ENCODE results near the gene ZXDC. TPM values are rescaled to one million over a fixed set of nuclear protein-coding genes. Genes with fewer than 3 reads are reported as not detected.

ZXDC gene
- total RNA-seq, 1 experiment from 2014 or later: 61.1 TPM

DNA sequence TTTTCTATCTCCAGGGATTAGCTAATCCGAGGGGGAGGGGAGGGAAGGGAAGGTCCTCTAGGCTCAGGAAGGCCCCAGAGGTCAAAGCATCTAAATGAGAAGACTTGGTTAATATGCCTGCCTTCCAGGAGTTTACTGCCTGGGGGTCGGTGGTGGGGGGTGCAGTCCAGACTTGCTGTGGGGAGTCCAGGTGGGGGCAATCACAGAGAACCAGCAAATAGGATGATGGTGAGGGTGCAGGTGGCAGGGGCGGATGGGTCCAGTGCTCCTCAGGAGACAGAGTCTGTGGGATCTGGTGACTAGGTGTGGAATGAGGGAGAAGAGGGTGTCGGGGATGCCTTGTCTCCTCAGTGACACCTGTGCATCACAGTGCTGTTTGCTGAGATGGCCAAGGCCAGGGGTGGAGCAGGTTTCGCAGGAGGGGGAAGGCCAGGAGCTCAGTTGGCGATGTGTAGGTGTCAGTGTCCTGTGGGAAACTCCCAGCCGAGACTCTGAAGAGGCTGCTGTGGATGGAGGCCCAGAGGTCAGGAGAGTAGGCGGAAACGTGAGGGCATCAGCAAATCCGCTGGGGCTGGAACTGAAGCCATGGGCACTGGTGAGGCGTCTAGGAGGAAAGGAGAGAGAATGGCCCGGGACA is 72.9 kb downstream of the ZXDC start:
- POLR2A ChIA-PET (ENCODE audit: low non-redundant PET): no interaction called here
- no peak for DNase-seq (ENCODE audit: low spot score)
- Histone ChIP-seq H3K4me3 (ENCODE audit: low read depth, low read length, poor library complexity, severe bottlenecking) (no peak overlapping the region), H3K9me3 (ENCODE audit: low read depth, low read length, poor library complexity, severe bottlenecking) (no peaks in the 10 kb centered on the region), H3K27ac (ENCODE audit: low read depth, low read length, poor library complexity, severe bottlenecking) (no peak overlapping the region), H3K36me3 (ENCODE audit: insufficient read depth, low read length, poor library complexity, severe bottlenecking) (no peaks in the 10 kb centered on the region), H3K4me1 (ENCODE audit: insufficient read depth, low read length, poor library complexity, severe bottlenecking) (no peaks in the 10 kb centered on the region), H3K27me3 (replicated peaks; ENCODE audit: insufficient read depth, low read depth, low read length, poor library complexity) (no peaks in the 10 kb centered on the region)
- no TSS peak for BruUV-seq (replicated peaks)
- CTCF ChIA-PET: no interaction called here
- intact Hi-C loops (cut with micrococcal nuclease; ENCODE audit: unreplicated experiment): no loop called here
- TF ChIP-seq, protein P1, sequence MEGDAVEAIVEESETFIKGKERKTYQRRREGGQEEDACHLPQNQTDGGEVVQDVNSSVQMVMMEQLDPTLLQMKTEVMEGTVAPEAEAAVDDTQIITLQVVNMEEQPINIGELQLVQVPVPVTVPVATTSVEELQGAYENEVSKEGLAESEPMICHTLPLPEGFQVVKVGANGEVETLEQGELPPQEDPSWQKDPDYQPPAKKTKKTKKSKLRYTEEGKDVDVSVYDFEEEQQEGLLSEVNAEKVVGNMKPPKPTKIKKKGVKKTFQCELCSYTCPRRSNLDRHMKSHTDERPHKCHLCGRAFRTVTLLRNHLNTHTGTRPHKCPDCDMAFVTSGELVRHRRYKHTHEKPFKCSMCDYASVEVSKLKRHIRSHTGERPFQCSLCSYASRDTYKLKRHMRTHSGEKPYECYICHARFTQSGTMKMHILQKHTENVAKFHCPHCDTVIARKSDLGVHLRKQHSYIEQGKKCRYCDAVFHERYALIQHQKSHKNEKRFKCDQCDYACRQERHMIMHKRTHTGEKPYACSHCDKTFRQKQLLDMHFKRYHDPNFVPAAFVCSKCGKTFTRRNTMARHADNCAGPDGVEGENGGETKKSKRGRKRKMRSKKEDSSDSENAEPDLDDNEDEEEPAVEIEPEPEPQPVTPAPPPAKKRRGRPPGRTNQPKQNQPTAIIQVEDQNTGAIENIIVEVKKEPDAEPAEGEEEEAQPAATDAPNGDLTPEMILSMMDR (conservative IDR thresholded peaks at IDR 0.05; ENCODE audit: low read depth, low read length): no peak
- no peak for TF ChIP-seq EZH2 (IDR thresholded peaks at IDR 0.05; ENCODE audit: borderline replicate concordance, low read depth, low read length, poor library complexity, severe bottlenecking)

DNA sequence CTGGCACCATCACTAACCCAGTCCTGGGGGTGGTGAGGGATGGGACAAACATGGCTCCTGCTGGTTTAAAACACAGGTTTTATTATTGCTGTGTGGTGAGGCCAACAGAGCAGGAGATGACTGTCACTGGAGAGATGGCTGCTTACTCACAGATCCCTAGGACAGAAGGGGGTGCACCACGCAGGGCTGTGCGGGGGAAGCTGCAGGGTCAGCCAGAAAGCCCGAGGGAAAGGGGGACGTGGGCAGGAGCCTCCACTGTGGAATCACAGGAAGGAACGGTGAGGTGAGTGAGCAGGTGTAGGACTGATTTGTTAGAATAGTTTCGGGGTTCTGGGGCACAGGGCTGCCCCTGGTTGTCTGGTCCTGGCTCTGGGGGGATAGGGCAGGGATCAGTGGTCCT is 73.5 kb downstream of the ZXDC start:
- BruUV-seq (replicated peaks): no TSS peak
- ChIA-PET POLR2A (ENCODE audit: low non-redundant PET) (no interaction called here), CTCF (no interaction called here)
- H3K27ac ChIP-seq (ENCODE audit: low read depth, low read length, poor library complexity, severe bottlenecking): no peak overlapping the region
- no peaks in the 10 kb centered on the region for H3K27me3 ChIP-seq (replicated peaks; ENCODE audit: insufficient read depth, low read depth, low read length, poor library complexity)
- H3K4me3 ChIP-seq (ENCODE audit: low read depth, low read length, poor library complexity, severe bottlenecking): no peak overlapping the region
- no peaks in the 10 kb centered on the region for H3K9me3 ChIP-seq (ENCODE audit: low read depth, low read length, poor library complexity, severe bottlenecking)
- H3K36me3 ChIP-seq (ENCODE audit: insufficient read depth, low read length, poor library complexity, severe bottlenecking): no peaks in the 10 kb centered on the region
- intact Hi-C loops (cut with micrococcal nuclease; ENCODE audit: unreplicated experiment): no loop called here
- no peak for TF ChIP-seq EZH2 (IDR thresholded peaks at IDR 0.05; ENCODE audit: borderline replicate concordance, low read depth, low read length, poor library complexity, severe bottlenecking)
- TF ChIP-seq, protein P1 (conservative IDR thresholded peaks at IDR 0.05; ENCODE audit: low read depth, low read length): no peak
- DNase-seq (ENCODE audit: low spot score): no peak
- H3K4me1 ChIP-seq (ENCODE audit: insufficient read depth, low read length, poor library complexity, severe bottlenecking): no peaks in the 10 kb centered on the region

DNA sequence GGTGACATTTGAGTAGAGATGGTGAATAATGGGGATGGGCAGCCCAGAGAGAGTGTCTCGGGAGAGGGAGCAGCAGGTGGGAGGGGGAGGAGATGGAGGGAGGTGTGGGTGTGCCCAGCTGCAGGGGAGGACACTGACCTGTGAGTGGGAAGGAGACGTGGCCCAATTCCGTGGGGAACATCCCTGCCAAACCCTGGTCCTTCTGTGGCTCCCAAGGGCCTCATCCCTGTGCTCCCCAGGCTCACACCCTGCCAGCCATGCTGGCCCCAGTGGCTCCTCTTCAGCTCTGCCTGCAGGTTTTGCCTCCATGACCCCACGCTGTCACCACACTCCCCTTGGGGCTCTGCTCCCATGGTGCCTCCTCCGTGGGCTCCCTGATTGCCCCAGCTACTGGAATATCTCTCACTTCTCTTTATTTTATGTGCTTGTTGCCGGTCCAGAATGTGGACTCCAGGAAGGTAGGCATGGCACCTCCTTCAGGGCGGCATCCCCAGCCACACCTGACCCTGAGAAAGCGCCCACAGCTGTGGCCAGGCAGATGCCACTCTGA is 74.0 kb downstream of the ZXDC start:
- no peak for DNase-seq (ENCODE audit: low spot score)
- POLR2A ChIA-PET (ENCODE audit: low non-redundant PET): no interaction called here
- no peak for TF ChIP-seq EZH2 (IDR thresholded peaks at IDR 0.05; ENCODE audit: borderline replicate concordance, low read depth, low read length, poor library complexity, severe bottlenecking)
- TF ChIP-seq, protein P1 (conservative IDR thresholded peaks at IDR 0.05; ENCODE audit: low read depth, low read length): no peak
- no TSS peak for BruUV-seq (replicated peaks)
- Histone ChIP-seq H3K9me3 (ENCODE audit: low read depth, low read length, poor library complexity, severe bottlenecking) (no peaks in the 10 kb centered on the region), H3K4me3 (ENCODE audit: low read depth, low read length, poor library complexity, severe bottlenecking) (no peak overlapping the region), H3K36me3 (ENCODE audit: insufficient read depth, low read length, poor library complexity, severe bottlenecking) (no peaks in the 10 kb centered on the region), H3K27me3 (replicated peaks; ENCODE audit: insufficient read depth, low read depth, low read length, poor library complexity) (no peaks in the 10 kb centered on the region), H3K27ac (ENCODE audit: low read depth, low read length, poor library complexity, severe bottlenecking) (no peak overlapping the region), H3K4me1 (ENCODE audit: insufficient read depth, low read length, poor library complexity, severe bottlenecking) (no peaks in the 10 kb centered on the region)
- CTCF ChIA-PET: no interaction called here
- intact Hi-C loops (cut with micrococcal nuclease; ENCODE audit: unreplicated experiment): no loop called here
